MM.1S (cell line): ENCODE measurements around the gene MYLK.

Experiments
- DNase-seq: peaks from one replicate; pipeline ENCODE4 v3.0.0-alpha.2; 2015
- H2AFZ ChIP-seq: fragments of 300-600 bp; sonication (generic); 2 replicates; pipeline ENCODE4 v1.6.0; 2016; ENCODE audit warnings: antibody characterized with exemption, low read length
- H3F3A ChIP-seq: fragments of 300-600 bp; sonication (generic); 2 replicates; pipeline ENCODE4 v1.6.1; 2016; ENCODE audit warnings: mild to moderate bottlenecking, antibody characterized with exemption, low read length, moderate library complexity, mixed read lengths; ENCODE audit not compliant: insufficient read depth
- H3K27ac ChIP-seq: fragments of 300-600 bp; sonication (generic); 2 replicates; pipeline ENCODE4 v1.5.1; 2016; ENCODE audit warnings: mild to moderate bottlenecking, low read length
- H3K27me3 ChIP-seq: fragments of 300-600 bp; sonication (generic); replicated peaks from 2 replicates; pipeline ENCODE4 v1.6.0; 2016; ENCODE audit warnings: low read length; ENCODE audit not compliant: insufficient read depth
- H3K36me3 ChIP-seq: fragments of 300-600 bp; sonication (generic); replicated peaks from 2 replicates; pipeline ENCODE4 v1.6.1; 2016; ENCODE audit warnings: mild to moderate bottlenecking, low read length, mixed read lengths; ENCODE audit not compliant: insufficient read depth
- H3K4me1 ChIP-seq: fragments of 300-600 bp; sonication (generic); 2 replicates; pipeline ENCODE4 v1.6.1; 2016; ENCODE audit warnings: low read length, mixed read lengths
- H3K4me2 ChIP-seq: fragments of 300-600 bp; sonication (generic); 2 replicates; pipeline ENCODE4 v1.6.0; 2016; ENCODE audit warnings: low read depth, low read length
- H3K4me3 ChIP-seq: fragments of 300-600 bp; sonication (generic); 2 replicates; pipeline ENCODE4 v1.5.1; 2016; ENCODE audit warnings: low read length, mixed read lengths
- H3K79me2 ChIP-seq: fragments of 300-600 bp; sonication (generic); 2 replicates; pipeline ENCODE4 v1.6.1; 2016; ENCODE audit warnings: mixed run types, low read length, mixed read lengths
- H3K9ac ChIP-seq: fragments of 300-600 bp; sonication (generic); 2 replicates; pipeline ENCODE4 v1.6.1; 2016; ENCODE audit warnings: low read length, mixed read lengths
- H3K9me2 ChIP-seq: fragments of 300-600 bp; sonication (generic); replicated peaks from 2 replicates; pipeline ENCODE4 v1.6.1; 2016; ENCODE audit warnings: mild to moderate bottlenecking, low read length, mixed read lengths; ENCODE audit not compliant: insufficient read depth
- H3K9me3 ChIP-seq: fragments of 300-600 bp; sonication (generic); replicated peaks from 2 replicates; pipeline ENCODE4 v1.6.1; 2016; ENCODE audit warnings: mild to moderate bottlenecking, low read length, mixed read lengths; ENCODE audit not compliant: insufficient read depth
- H4K20me1 ChIP-seq: fragments of 300-600 bp; sonication (generic); 2 replicates; pipeline ENCODE4 v1.6.1; 2016; ENCODE audit warnings: mild to moderate bottlenecking, low read length, moderate library complexity, mixed read lengths; ENCODE audit not compliant: insufficient read depth
- CTCF ChIP-seq: fragments of 300-600 bp; sonication (generic); IDR thresholded peaks from 2 replicates; pipeline ENCODE4 v1.5.1; 2016; ENCODE audit warnings: antibody characterized with exemption, low read length, mixed read lengths
- EZH2 ChIP-seq: fragments of 300-600 bp; sonication (generic); optimal IDR thresholded peaks from 2 replicates; pipeline ENCODE3; 2017; ENCODE audit warnings: low read depth, mild to moderate bottlenecking, antibody characterized with exemption, low read length, mixed read lengths
- EZH2phosphoT487 ChIP-seq: fragments of 300-600 bp; sonication (generic); IDR thresholded peaks from 2 replicates; pipeline ENCODE4 v1.6.1; 2018; ENCODE audit warnings: antibody characterized with exemption, low read length

Gene MYLK

GRCh38 chr3:123757281-123757940 is 126.7 kb downstream of the MYLK start:
- Histone ChIP-seq H3K36me3 (no peaks in the 10 kb centered on the region), H4K20me1 (no peaks in the 10 kb centered on the region), H3K4me1 (peaks cover 24% of the 10 kb centered on the region), H3K9ac (peak overlapping the region; percentile 17; the same call in 1 of the 2 replicates), H3K27ac (peak overlapping the region; percentile 62), H3K79me2 (no peaks in the 10 kb centered on the region), H3K9me3 (no peaks in the 10 kb centered on the region), H3F3A (peaks cover 10% of the 10 kb centered on the region; the same call in 1 of the 2 replicates), H3K4me3 (peak overlapping the region; percentile 8; the same call in 1 of the 2 replicates), H3K27me3 (no peaks in the 10 kb centered on the region), H2AFZ (peak overlapping the region; percentile 51), H3K9me2 (no peaks in the 10 kb centered on the region), H3K4me2 (peak overlapping the region; percentile 50)
- peak; percentile 90 for DNase-seq
- TF ChIP-seq EZH2 (no peak), EZH2phosphoT487 (no peak), CTCF (no peak)

- Histone ChIP-seq H3K36me3 (no peaks in the 10 kb centered on the region), H3K27me3 (no peaks in the 10 kb centered on the region), H4K20me1 (no peaks in the 10 kb centered on the region), H3K4me2 (no peak overlapping the region), H3K9me3 (no peaks in the 10 kb centered on the region), H3K79me2 (no peaks in the 10 kb centered on the region), H2AFZ (no peak overlapping the region), H3K4me1 (peaks cover 24% of the 10 kb centered on the region), H3K9me2 (no peaks in the 10 kb centered on the region), H3F3A (peaks cover 10% of the 10 kb centered on the region; the same call in 1 of the 2 replicates), H3K9ac (no peak overlapping the region), H3K4me3 (no peak overlapping the region), H3K27ac (no peak overlapping the region)
- DNase-seq = no peak
- TF ChIP-seq EZH2phosphoT487 (no peak), CTCF (no peak), EZH2 (no peak)
These were observed 128.6 kb downstream of the MYLK start for GRCh38 chr3:123755501-123755900.

GRCh38 chr3:123755085-123755484 is 129.0 kb downstream of the MYLK start:
- H3K9me2 ChIP-seq = no peaks in the 10 kb centered on the region
- H4K20me1 ChIP-seq = no peaks in the 10 kb centered on the region
- DNase-seq = no peak
- no peak overlapping the region for H2AFZ ChIP-seq
- no peaks in the 10 kb centered on the region for H3K9me3 ChIP-seq
- no peak overlapping the region for H3K27ac ChIP-seq
- no peak overlapping the region for H3K4me3 ChIP-seq
- no peaks in the 10 kb centered on the region for H3K79me2 ChIP-seq
- peaks cover 24% of the 10 kb centered on the region for H3K4me1 ChIP-seq
- H3K27me3 ChIP-seq = no peaks in the 10 kb centered on the region
- H3F3A ChIP-seq = peaks cover 10% of the 10 kb centered on the region; the same call in 1 of the 2 replicates
- no peak overlapping the region for H3K4me2 ChIP-seq
- TF ChIP-seq EZH2phosphoT487 (no peak), EZH2 (no peak), CTCF (no peak)
- no peaks in the 10 kb centered on the region for H3K36me3 ChIP-seq
- H3K9ac ChIP-seq = no peak overlapping the region
